Pancreas (tissue), 10 donors: ENCODE results near the gene GABRA4. TPM values are rescaled to one million over a fixed set of nuclear protein-coding genes. Genes with fewer than 3 reads are reported as not detected.
A peak's percentile ranks its signal among the peaks of the same experiment; 100 is the strongest.

Experiments used
- ATAC-seq, 4 donors: fragments of 200-7000 bp; cut with Tn5 transposase; one replicate each; pipeline versions ENCODE4 v1.8.0 to v1.9.1; 2020; ENCODE audit warnings: mild to moderate bottlenecking in 4 of 4, moderate library complexity in 4 of 4
- DNase-seq, 6 donors: peaks; one replicate each; pipeline ENCODE4 v3.0.0-alpha.2; 2020
- FAIRE-seq: peaks from 2 replicates; lab custom pipeline; 2012; peaks lifted over from hg19 to GRCh38; lab: Jason Lieb, UNC
- H3K27ac ChIP-seq, 4 donors: fragments of 200-600 bp; sonication (generic); 1 replicate in 3 of 4; 2 replicates in 1 of 4; pipeline versions ENCODE4 v1.5.0 to v1.8.0; 2020
- H3K27me3 ChIP-seq, 4 donors: fragments of 200-600 bp; one replicate each; pipeline ENCODE4 v1.8.0; 2021
- H3K36me3 ChIP-seq, 3 donors: fragments of 200-600 bp; sonication (generic) in 1 of 3; one replicate each; pipeline versions ENCODE4 v1.5.0 to v1.8.0; 2020 to 2021
- H3K4me1 ChIP-seq, 3 donors: fragments of 200-600 bp; one replicate each; pipeline ENCODE4 v1.8.0; 2021
- H3K4me3 ChIP-seq, 4 donors: fragments of 200-600 bp; sonication (generic) in 2 of 4; one replicate each; pipeline versions ENCODE4 v1.5.0 to v1.8.0; 2020 to 2021
- H3K9me3 ChIP-seq, 4 donors: fragments of 200-600 bp; one replicate each; pipeline ENCODE4 v1.8.0; 2021
- CTCF ChIP-seq, 4 donors: fragments of 200-600 bp; sonication (generic) in 3 of 4; IDR thresholded peaks; one replicate each; pipeline versions ENCODE4 v1.5.0 to v1.8.0; 2021; ENCODE audit warnings: antibody characterized with exemption in 4 of 4
- WGBS, 2 donors: extraction: QIAGEN DNeasy Blood & Tissue Kit; methylation state at CpG; one replicate each; pipeline ENCODE4 v1.1.7; 2013; 5-methylcytosine and 5-hydroxymethylcytosine counted together
- intact Hi-C, 3 donors: fragments of 100-400 bp; cut with DNase I; formaldehyde crosslinking; loops; one replicate each; pipeline versions ENCODE4 v1.11.1 to v1.14.2; 2022
- polyA plus RNA-seq, 2 donors: library from polyadenylated mRNA; stranded (reverse); fragments of 200-250 nt; gene quantifications; one replicate each; pipeline ENCODE4 v1.2.3, GENCODE V29; 2013
- total RNA-seq, 6 donors: library from RNA; stranded (reverse); fragmentation: NEBNext Ultra II Directional in 4 of 6; extraction: Animal tissue kit (Norgen Biotek cat#: 25700) in 4 of 6; gene quantifications; one replicate each; pipeline versions ENCODE4 v1.2.1 to v1.2.4, GENCODE V29; 2021 to 2023
- donor health status: healthy with polysubstance abuse.
- donor health status: DM: no; HTN: no; CAD: no; lungs with moderate emphysema.
- donor health status: DM: no; HTN: no; CAD: no.
- donor health status: control.
- donor health status: control.
- donor health status: Bipolar disorder and iron deficiency.
- donor health status: DM: yes; HTN: yes; CAD: no.
- donor health status: DM: no; HTN: no; CAD: no.
- donor health status: DM: no; HTN: no; CAD: no.
- donor health status: DM: yes; HTN: yes; CAD: no.

Gene GABRA4
- total and polyA plus RNA-seq, 8 donors, result 0.03 to 0.14 (median 0.06) TPM; not detected in 4

GRCh38 chr4:47000406-47000805, 7.0 kb upstream of the GABRA4 start:
- no peak for ATAC-seq
- no peak for FAIRE-seq
- 79% methylated on average over 1 of the region's 1 CpG for WGBS, 2 donors
- no peaks in the 10 kb centered on the region for H3K9me3 ChIP-seq
- H3K4me3 ChIP-seq, result no peak overlapping the region
- H3K27ac ChIP-seq, result no peak overlapping the region
- H3K27me3 ChIP-seq, result peaks cover 0 to 4% (median 0%) of the 10 kb centered on the region in 4 donors
- TF ChIP-seq CTCF (IDR thresholded peaks at IDR 0.05), result no peak
- no peaks in the 10 kb centered on the region for H3K36me3 ChIP-seq
- no peaks in the 10 kb centered on the region for H3K4me1 ChIP-seq
- DNase-seq, result no peak
- intact Hi-C loops, result no loop called here

- H3K4me1 ChIP-seq, result no peaks in the 10 kb centered on the region
- H3K27ac ChIP-seq, result no peak overlapping the region
- H3K9me3 ChIP-seq, result no peaks in the 10 kb centered on the region
- ATAC-seq (no peak), FAIRE-seq (no peak), DNase-seq (no peak)
- intact Hi-C loops, result no loop called here
- no peaks in the 10 kb centered on the region for H3K36me3 ChIP-seq
- H3K27me3 ChIP-seq, result peaks cover 0 to 4% (median 0%) of the 10 kb centered on the region in 4 donors
- no peak for TF ChIP-seq CTCF (IDR thresholded peaks at IDR 0.05)
- no peak overlapping the region for H3K4me3 ChIP-seq
Observed at GRCh38 chr4:46999566-46999965, 6.2 kb upstream of the GABRA4 start.

GRCh38 chr4:46994007-46994405, 625 bp upstream of the GABRA4 start:
- TF ChIP-seq CTCF (IDR thresholded peaks at IDR 0.05), result no peak
- Histone ChIP-seq H3K27ac (no peak overlapping the region), H3K27me3 (peaks cover 0 to 23% (median 0%) of the 10 kb centered on the region in 4 donors), H3K4me1 (peaks cover 0 to 5% (median 0%) of the 10 kb centered on the region in 3 donors), H3K36me3 (no peaks in the 10 kb centered on the region), H3K4me3 (peak overlapping the region in 2 of 4 donors; percentile 2 to 31), H3K9me3 (no peaks in the 10 kb centered on the region)
- peak in 1 of 6 donors; percentile 22 for DNase-seq
- intact Hi-C loops, result no loop called here
- 0 to 1% methylated on average over 14 of the region's 14 CpGs for WGBS, 2 donors
- FAIRE-seq, result no peak
- no peak for ATAC-seq

GRCh38 chr4:46992338-46992737, 1.0 kb downstream of the GABRA4 start:
- FAIRE-seq, result no peak
- intact Hi-C loops, result no loop called here

More at GRCh38 chr4:46992338-46992737, 1.0 kb downstream of the GABRA4 start:
- Histone ChIP-seq H3K27me3 (peaks cover 0 to 23% (median 0%) of the 10 kb centered on the region in 4 donors), H3K36me3 (no peaks in the 10 kb centered on the region), H3K9me3 (no peaks in the 10 kb centered on the region), H3K4me1 (peaks cover 0 to 5% (median 0%) of the 10 kb centered on the region in 3 donors), H3K4me3 (no peak overlapping the region), H3K27ac (no peak overlapping the region)
- DNase-seq (no peak), ATAC-seq (no peak)
- TF ChIP-seq CTCF (IDR thresholded peaks at IDR 0.05), result no peak
- 11 to 17% methylated on average over 9 of the region's 9 CpGs for WGBS, 2 donors
